Left forelimb (tissue), 1 donor: ENCODE measurements around the gene PGLYRP4.

ENCODE experiments used
- DNase-seq: peaks from one replicate; pipeline ENCODE4 v3.0.0-alpha.2; 2018; ENCODE audit warnings: low spot score

PGLYRP4 gene, protein sequence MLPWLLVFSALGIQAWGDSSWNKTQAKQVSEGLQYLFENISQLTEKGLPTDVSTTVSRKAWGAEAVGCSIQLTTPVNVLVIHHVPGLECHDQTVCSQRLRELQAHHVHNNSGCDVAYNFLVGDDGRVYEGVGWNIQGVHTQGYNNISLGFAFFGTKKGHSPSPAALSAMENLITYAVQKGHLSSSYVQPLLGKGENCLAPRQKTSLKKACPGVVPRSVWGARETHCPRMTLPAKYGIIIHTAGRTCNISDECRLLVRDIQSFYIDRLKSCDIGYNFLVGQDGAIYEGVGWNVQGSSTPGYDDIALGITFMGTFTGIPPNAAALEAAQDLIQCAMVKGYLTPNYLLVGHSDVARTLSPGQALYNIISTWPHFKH

DNA sequence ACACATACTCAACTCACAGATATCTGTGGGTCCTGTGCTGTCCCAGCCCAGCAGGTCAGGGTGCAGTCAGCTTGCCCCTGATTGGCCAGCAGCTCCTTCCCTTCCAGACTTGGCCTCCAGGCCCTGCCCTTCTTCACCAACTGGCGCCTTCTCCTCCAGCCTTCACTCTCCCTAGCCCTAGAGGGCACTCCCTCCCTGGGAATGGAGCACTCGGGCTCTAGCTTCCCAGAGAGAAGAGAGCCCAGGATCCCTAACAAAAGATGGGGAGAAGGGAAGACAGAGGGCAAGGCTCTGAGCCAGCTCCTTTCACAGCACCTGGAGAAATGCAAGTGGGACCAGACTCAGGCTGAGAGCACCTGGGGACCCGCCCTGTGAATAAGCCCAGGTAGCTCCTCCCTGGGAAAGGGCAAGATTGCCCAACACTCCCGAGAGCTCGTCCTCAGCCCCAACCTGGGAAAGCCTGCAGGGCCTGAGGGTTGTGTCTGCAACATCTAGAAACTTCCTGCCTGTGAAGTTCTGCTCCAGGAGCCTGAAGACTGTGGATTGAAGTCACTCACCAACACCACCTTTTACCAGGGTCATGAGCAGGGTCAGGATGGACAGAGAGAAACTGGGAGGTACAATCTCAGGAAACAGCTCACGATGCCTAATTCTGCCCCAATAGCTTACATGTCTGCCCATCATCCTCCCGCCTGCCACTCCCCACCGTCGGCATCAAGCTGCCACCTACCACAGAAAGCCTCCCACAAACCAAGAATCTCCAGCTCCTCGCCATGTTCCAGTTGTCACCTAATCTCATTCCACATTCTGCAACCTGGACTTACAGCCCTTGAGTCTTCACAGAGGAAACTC is at the start of gene PGLYRP4:
TSS of gene PGLYRP4 (minus strand) at position 331 of the 852 bp plus-strand sequence. CDS start 909 bp downstream, outside the sequence.
- no peak for DNase-seq

DNA sequence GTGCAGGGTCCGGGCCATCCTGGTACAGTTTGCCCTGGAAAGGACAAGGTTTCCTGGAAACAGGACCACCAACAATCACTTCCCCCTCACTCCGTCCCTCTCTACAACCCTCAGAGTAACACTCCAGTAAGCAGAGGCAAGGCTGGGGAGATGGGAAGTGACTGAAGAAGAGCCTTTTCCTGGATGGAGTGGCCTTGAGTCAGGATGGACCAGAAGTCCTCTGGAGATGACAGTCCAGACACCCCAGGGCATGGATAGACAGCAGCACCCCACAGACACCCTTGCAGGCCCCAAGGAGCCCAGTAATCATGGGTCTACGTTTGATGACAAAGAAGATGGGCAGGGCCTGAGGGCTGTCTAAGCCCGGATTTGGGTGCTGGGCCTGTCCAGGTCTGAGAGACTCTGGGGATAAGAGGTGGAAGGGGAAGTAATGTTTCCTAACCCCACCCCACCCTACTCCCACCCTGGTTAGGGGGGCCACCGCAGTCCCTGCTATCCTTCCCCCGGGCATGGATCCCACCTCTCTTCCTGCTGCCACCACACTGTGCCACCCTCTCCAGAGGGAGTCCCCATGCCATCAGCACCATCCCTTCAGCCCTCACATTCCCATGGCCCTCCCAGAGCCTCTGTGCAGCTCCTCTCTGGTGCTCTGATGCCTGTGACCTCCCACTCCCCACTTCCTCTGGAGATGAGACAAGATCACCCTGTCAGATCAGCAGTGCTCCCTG is 49.4 kb upstream of the PGLYRP4 start:
- DNase-seq, result peak; percentile 50

DNA sequence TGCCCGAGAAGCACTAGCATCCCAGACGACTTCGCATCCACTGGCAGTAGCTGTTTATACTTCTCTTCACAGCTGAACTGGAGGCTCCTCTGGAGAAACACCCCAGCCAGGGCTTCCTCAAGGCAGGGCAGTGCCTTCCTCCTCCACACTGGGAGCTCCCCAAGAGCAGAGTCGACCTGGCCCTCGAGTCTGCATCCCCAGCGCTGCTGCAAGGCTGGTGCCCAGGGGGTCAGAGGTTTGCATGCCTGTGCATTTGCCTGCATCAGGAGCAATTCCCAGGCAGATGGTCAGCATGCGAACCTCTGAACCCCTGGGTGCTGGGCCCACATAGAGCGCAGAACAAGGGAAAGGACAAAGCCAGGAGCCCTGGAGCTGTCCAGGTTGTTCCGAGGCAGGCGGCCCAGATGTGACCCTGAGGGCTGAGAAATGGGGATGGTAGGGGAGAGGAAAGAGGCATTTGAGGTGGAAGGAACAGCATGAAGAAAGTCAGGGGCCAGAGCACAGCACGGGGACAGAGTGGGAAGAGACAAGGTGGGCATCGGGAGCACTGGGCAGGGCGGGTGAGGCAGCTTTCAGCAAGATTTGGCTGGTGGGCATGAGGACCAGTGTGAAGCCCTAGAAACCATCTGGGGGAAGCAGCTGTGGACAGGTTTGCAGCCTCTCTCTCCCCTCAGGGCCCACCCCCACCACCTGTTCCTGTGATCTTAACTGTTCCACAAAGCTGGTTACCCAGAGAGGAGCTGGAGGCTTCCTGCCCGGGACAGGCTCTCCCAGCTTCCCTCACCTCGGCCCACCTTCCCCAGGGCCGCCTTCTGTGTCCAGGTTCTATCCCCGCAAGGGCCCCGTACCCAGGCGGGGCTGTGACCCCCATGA is 48.6 kb upstream of the PGLYRP4 start:
- peak; percentile 52 for DNase-seq

DNA sequence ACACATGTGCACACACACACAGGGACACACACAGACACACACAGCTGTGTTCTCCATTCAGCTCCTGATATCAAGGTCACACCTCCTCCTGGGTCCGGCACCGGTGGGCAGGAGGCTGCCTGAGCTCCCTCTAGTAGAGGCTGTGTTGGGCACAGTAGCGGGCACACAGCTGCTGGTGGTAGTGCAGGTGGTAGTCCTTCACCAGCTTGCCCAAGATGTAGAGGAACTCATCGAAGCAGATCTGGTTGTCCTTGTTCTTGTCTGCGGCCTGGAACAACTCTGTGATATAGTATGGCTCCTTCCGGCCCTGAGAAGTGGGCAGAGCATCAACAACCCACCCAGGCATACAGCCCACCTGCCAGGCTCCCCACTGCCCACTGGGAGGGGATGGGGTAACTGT is 47.8 kb upstream of the PGLYRP4 start:
- DNase-seq, result peak; percentile 31

DNA sequence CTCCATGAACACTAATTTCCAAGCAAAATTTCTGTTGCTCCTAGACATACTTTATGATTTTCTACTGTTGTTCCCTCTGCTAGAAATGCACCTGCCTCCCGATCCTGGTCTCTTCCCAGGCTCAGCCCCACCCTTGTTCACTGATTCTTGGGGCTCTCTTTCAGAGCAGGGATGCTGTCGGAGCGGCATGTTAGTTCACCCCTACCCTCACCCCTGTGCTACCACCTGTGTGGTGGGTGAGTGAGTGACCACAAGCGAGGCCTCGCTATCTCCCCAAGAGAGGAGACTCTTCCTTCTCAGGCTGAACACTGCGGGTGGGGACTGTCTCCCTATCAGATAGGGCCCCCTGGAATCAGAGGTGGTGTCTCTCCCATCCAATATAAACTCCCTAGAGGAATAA is 47.1 kb upstream of the PGLYRP4 start:
- DNase-seq, result no peak

DNA sequence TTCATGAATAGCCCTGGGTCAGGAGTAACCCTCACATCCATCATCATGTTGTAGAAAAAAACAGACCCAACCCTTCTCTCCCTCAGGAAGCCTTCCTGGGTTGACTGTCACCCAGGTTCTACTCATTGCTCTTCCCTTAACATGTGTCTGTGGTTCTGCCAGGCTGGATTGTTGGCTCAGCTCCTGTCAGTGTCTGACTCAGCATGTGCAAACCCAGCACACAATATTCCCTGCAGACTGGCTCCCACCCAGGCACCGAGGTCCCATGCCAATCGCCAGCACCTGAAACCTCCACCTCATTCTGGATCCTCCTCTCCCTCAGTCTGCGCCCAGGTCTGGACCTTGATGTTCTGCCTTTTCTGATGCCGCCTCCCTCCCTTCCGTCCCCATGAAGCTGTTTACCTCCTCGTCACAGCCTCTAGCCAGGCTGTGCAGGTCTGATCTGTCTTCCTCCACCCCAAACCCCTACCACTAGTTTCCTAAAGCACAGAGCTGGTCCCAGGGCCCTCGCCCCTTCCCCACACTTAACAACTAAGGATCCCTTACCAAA is 46.6 kb upstream of the PGLYRP4 start:
- DNase-seq, result no peak

DNA sequence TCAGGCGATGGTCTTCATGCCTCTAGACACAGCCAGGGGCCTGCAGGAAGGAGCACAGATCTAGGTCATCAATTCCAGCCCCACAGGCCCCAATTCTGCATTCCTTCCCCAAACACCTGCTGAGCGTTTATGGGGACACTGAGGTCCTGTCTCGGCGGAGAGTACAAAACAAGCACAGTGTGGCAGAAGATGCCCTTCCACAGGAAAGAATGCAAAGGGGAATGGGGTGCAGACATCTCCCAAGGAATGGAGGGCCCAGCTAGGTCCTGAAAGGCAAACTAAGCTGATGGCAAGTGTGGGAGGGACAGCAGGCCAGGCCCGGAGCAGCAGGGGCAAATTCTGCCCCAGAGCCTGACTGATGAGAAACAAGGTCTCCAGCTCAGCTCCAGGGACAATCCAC is 45.8 kb upstream of the PGLYRP4 start:
- DNase-seq, result no peak

DNA sequence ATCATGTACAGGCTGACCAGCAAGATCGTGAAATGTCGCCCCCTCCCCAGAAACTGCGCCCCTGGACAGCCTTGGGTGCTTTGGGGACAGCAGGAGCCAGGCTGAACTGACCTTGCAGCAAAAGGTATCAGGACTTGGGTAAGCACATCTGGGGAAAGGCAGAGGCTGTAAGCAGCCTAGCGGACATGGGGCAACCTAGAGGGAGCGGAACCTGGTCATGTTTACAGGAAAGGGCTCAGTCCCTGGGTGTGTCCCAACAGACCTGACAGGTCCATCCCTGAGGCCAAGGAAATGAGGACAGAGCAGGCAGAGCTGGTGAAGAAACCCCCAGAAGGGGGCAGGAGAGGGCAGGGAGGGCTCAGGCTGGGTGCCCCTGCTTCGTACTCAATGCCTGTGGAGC is 45.3 kb upstream of the PGLYRP4 start:
- no peak for DNase-seq

DNA sequence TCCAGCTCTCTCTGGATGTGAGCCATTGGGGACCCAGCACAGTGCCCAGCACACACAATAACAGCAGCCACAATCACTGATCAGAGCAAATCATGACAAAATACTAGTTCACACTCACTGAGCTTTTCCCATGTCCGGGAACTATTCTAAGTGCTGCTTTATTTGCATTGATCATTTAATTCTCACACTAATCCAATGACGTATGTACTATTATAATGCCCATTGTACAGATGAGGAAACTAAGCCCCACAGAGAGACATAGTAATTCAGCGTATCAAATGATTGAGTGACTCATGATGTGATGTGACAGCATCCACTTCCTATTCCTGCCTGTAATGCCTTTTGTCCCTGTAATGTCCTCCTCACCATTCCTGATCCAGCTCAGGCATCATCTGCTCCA is 44.2 kb upstream of the PGLYRP4 start:
- DNase-seq, result no peak

DNA sequence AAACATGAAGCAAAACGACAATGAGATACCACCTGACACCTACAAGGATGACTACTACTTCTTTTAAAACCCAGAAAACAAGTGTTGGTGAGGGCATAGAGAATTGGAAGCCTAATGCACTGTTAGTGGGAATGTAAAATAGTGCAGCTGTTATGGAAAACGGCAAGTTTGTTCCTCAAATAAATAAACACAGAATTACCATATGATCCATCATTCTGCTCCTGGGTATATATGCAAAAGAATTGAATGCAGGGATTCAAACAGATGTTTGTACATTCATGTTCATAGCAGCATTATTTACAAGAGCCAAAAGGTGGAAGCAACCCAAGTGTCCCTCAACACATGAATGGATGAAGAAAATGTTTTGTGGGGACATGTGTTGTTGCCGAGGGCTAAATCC is 43.6 kb upstream of the PGLYRP4 start:
- DNase-seq, result no peak

DNA sequence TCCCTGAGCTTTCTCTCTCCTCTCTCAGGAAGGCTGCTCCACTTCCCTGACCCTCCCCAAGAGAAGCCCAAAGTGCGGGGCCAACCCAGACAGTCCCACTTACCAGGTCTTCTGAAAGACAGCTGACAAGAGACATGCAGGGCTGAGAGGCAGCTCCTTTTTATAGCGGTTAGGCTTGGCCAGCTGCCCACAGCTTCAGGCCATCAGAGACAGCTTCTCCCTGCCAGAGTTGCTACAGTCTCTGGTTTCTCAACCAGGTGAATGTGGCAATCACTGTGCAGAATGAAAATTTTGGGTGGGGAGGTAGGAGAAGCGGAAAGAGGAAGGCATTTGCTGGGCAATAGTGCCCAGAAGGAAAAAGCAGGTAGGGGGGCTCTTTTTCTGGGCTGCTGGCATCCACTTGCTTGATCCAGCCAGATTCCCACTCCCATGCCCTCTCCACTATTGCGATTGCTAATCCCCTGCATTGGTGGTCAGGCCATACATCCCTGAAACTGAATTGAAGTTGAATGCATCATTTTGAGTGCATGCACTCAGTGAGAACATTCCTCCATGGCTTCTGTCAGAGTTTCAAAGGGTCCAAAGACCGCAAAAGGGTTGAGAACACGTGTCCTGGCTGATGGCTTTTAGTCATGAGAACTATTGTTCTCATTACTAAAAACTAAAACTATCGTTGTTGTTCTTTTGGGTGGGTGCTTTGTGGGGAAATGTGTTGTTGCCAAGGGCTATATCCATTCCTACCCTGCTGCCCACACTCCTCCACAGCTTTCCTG is 42.5 kb upstream of the PGLYRP4 start, which contains the start of gene S100A8:
TSS of gene S100A8 (minus strand) at position 136 of the 773 bp plus-strand sequence. CDS start 538 bp downstream, outside the sequence.
- peak; percentile 41 for DNase-seq

DNA sequence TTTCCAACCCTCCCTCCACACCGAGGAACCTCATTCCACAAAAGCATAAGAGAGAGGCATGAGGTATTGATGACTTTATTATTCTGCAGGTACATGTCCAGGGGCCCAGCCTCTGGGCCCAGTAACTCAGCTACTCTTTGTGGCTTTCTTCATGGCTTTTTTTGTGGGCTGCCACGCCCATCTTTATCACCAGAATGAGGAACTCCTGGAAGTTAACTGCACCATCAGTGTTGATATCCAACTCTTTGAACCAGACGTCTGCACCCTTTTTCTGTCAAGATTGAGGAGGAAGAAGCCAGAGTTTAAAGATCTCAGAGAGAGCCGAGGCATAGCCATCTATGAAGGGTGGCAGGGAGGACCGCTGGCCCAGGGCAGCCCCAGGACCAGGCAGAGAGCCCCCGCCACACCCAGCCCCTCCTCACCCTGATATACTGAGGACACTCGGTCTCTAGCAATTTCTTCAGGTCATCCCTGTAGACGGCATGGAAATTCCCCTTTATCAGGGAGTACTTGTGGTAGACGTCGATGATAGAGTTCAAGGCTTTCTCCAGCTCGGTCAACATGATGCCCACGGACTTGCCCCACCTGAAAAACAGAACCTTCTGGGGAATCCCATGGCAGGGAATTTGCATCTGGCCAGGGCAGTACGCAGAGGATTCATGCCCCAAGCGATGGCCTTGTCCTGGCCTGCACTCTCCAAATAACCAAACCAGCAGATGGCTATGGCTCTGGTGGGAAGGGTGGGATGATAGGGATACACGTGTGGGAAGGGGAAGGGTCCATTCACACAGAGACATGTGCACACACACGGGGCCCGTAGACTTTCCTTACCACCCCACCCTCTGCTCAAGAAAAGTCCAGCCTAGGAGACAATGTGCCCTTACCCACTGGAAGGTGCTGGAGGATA is 41.6 kb upstream of the PGLYRP4 start:
- no peak for DNase-seq

DNA sequence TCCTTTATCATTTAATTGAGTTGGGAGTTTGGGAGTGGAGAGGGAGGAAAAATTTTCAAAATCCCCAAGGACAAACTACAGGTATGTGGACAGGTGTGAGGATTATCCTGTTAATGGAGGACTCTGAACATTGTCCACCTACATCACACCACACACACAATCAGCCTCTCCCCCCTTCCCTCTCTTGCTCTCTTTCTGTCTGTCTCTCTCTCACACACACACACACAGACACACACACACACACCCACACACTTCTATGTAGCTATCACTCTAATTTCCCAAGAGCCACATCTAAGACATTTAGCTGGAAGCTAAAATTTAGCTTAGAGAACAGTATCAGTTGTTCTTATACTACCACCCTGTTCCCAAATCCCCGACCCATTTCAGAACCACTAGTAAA is 40.8 kb upstream of the PGLYRP4 start:
- DNase-seq, result no peak

DNA sequence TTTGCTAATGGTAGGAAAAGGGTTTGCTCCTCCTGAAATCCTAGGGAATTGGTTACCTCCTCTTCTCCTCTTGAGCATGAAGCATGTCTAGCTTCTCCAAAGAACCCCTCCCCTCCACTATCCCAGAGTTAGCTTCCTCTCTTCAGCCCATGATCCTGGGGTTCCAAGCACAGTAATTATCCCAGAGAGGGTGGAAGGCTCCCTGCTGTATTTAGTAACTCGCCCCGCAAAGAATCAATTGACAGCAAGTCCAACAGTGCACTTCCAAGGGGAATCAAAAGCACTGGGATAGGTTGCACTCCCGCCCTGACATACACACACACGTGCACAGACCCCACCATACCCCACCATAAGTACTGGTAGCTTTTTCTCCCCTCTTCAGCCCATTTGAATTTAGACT is 39.1 kb upstream of the PGLYRP4 start:
- DNase-seq, result no peak

DNA sequence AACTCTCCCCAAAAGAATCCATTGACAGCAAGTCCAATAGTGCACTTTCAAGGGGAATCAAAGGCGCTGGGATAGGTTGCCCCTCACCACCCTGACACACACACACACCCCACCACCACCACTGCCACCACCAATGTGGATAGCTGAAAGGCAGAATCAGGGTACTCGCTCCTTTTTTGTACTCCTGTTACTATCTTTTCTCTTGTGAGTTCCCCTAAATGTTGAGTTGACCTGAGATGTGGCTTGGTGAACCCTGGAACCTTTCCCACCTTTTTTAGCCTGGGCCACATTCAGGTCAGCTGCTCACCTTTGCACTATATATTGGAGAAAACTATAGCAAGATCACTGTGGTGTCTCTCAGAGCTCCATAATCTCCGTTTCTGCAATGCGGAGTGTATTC is 38.4 kb upstream of the PGLYRP4 start:
- no peak for DNase-seq

DNA sequence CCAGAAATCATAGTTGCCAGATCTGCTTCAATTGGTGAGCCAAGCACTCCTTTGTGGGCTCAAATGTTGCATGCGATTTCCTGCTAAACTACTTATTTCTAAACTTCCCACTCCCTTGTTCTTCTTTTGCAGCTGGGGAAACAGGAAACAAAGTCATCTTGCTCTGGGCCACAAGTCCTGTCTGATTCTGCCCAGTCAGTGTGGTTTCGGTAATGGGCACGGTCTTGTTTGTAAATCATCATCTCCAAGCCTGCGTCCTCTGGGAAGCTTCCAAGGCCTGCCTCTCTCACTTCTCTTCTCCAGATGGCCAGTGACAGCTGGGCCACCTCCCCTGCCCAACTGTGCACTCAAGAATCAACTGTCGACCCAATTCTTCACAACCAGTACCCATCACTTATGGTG is 37.9 kb upstream of the PGLYRP4 start:
- DNase-seq, result no peak

DNA sequence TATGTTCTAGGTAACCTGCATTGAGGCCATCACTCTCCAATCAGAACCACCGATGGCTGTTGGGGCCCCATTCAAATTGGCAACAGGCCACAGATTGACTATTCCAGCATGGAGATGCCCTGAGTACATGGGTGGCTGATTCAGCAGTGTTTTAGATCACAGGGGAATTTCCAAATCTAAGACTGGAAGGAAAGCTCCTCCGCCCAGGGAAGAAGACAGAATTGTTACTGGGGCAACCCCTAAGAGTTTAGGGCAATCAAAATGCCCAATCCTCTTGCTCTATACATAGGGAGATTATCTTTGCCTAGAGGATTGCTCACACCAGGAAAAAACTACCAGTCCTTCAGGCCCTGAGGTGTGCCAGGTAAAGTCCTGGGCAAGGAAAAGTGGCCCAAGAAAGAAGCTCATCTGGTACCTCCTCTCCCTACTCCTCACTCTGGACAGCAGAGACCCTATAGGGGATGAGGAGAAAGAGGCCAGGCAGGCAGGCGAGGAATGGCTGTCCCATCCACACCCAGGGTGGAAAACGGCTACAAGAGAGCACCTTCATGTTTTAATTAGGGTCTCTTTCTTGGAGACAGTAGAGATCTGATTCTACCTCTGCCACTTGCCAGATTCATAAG is 36.4 kb upstream of the PGLYRP4 start:
- DNase-seq, result no peak

DNA sequence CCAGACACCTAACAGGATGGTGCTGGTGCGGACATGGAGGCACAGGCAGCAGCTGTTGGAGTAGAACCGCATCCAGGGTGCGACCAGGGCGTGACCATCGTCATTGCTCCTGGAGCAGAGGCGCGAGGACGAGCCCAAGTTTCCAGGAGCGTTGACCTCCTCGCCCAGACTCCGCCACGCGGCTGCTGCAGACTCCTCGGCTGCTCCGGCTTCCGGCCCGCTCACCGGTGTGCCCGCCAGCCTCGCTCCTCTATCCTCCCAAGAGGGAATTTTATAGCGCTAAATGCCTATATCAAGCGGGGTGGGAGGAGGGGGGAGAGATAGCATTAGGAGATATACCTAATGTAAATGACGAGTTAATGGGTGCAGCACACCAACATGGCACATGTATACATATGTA is 32.1 kb upstream of the PGLYRP4 start:
- no peak for DNase-seq

DNA sequence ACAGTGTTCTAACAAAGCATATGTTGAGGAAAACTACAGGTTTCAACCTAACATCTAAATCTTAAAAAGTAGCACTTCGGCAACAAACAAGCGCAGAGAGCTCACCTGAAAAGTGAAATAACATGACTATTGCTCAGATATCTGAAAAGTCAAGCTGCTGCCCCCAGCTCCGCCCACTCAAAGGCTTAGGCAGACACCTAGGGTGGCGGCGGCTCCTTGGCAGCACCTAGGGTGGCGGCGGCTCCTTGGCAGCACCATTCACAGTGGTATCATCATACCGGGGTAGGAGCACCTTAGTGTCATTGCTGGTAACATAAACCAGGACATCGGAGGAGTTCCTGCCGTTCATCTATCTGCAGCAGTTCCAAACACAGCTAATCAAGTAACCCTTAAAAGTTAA is 30.9 kb upstream of the PGLYRP4 start:
- no peak for DNase-seq
